A673 (cell line): ENCODE results near the gene TBX21. TPM values are rescaled to one million over a fixed set of nuclear protein-coding genes. Genes with fewer than 3 reads are reported as not detected.

Source experiments
- BruUV-seq: library from RNA; stranded (reverse); fragments of 400-500 nt; replicated peaks from 2 replicates; lab custom pipeline; 2021; lab: Mats Ljungman, UMichigan
- CTCF ChIA-PET: fragments of 300-600 bp; sonication (Branson Sonifier 250); formaldehyde crosslinking; loops from one replicate; lab custom pipeline; 2022; ENCODE audit warnings: antibody characterized with exemption; lab: Charles Lee
- POLR2A ChIA-PET: fragments of 300-600 bp; sonication (Branson Sonifier 250); formaldehyde crosslinking; loops from one replicate; lab custom pipeline; 2022; ENCODE audit warnings: antibody characterized with exemption; ENCODE audit not compliant: low non-redundant PET; lab: Charles Lee
- DNase-seq: peaks from one replicate; pipeline ENCODE4 v3.0.0-alpha.2; 2015; ENCODE audit warnings: low spot score
- H3K27ac ChIP-seq: fragments of 200-600 bp; sonication (generic); 2 replicates; pipeline ENCODE4 v1.5.1; 2016; ENCODE audit warnings: mixed run types, low read depth, mild to moderate bottlenecking, mixed read lengths, antibody characterized with exemption, low read length; ENCODE audit not compliant: poor library complexity, severe bottlenecking
- H3K27me3 ChIP-seq: fragments of 200-600 bp; sonication (generic); replicated peaks from 2 replicates; pipeline ENCODE4 v1.6.1; 2017; ENCODE audit warnings: mixed run types, low read depth, mild to moderate bottlenecking, mixed read lengths, antibody characterized with exemption, low read length; ENCODE audit not compliant: insufficient read depth, poor library complexity
- H3K36me3 ChIP-seq: fragments of 200-600 bp; sonication (generic); 2 replicates; pipeline ENCODE4 v1.6.1; 2016; ENCODE audit warnings: mixed run types, mild to moderate bottlenecking, mixed read lengths, antibody characterized with exemption, low read length; ENCODE audit not compliant: insufficient read depth, poor library complexity, severe bottlenecking
- H3K4me1 ChIP-seq: fragments of 200-600 bp; sonication (generic); 2 replicates; pipeline ENCODE4 v1.6.1; 2017; ENCODE audit warnings: mixed run types, mild to moderate bottlenecking, mixed read lengths, antibody characterized with exemption, low read length; ENCODE audit not compliant: insufficient read depth, poor library complexity, severe bottlenecking
- H3K4me3 ChIP-seq: fragments of 200-600 bp; sonication (generic); 2 replicates; pipeline ENCODE4 v1.5.1; 2016; ENCODE audit warnings: low read depth, mixed run types, mild to moderate bottlenecking, mixed read lengths, low read length; ENCODE audit not compliant: poor library complexity, severe bottlenecking
- H3K9me3 ChIP-seq: fragments of 200-600 bp; sonication (generic); 2 replicates; pipeline ENCODE4 v1.6.1; 2016; ENCODE audit warnings: mixed run types, low read depth, mild to moderate bottlenecking, mixed read lengths, antibody characterized with exemption, low read length; ENCODE audit not compliant: poor library complexity, severe bottlenecking
- EZH2 ChIP-seq: fragments of 200-600 bp; sonication (generic); IDR thresholded peaks from 2 replicates; pipeline ENCODE4 v1.6.1; 2017; ENCODE audit warnings: borderline replicate concordance, low read depth, mild to moderate bottlenecking, mixed read lengths, antibody characterized with exemption, low read length; ENCODE audit not compliant: poor library complexity, severe bottlenecking
- intact Hi-C: fragments of 100-400 bp; cut with micrococcal nuclease; formaldehyde crosslinking; loops from one replicate; pipeline ENCODE4 v1.10.0; 2022; ENCODE audit not compliant: unreplicated experiment
- total RNA-seq: library from RNA; stranded (reverse); gene quantifications from 2 replicates; pipeline ENCODE4 v1.2.3, GENCODE V29; 2021
- TF ChIP-seq, protein P1 (sequence below): fragments of 300-800, 200-600 bp; sonication (generic); conservative IDR thresholded peaks from 2 replicates; pipeline ENCODE4 v1.5.1; 2017; ENCODE audit warnings: low read depth, mild to moderate bottlenecking, antibody characterized with exemption, low read length, moderate library complexity, mixed read lengths

The TBX21 gene
- total RNA-seq, 1 experiment from 2014 or later, result not detected

GRCh38 chr17:47685556-47686275 lies 47.3 kb upstream of the TBX21 start:
- TF ChIP-seq EZH2, result no peak
- ChIA-PET CTCF (no interaction called here), POLR2A (no interaction called here)
- Histone ChIP-seq H3K36me3 (peaks cover 26% of the 10 kb centered on the region), H3K4me1 (no peaks in the 10 kb centered on the region), H3K27ac (no peak overlapping the region), H3K9me3 (no peaks in the 10 kb centered on the region), H3K27me3 (no peaks in the 10 kb centered on the region), H3K4me3 (no peak overlapping the region)
- DNase-seq, result no peak
- BruUV-seq, result no TSS peak
- intact Hi-C loops, result no loop called here

- Histone ChIP-seq H3K4me3 (no peak overlapping the region), H3K36me3 (peaks cover 24% of the 10 kb centered on the region), H3K9me3 (no peaks in the 10 kb centered on the region), H3K27me3 (no peaks in the 10 kb centered on the region), H3K4me1 (no peaks in the 10 kb centered on the region), H3K27ac (no peak overlapping the region)
- intact Hi-C loops, result no loop called here
- DNase-seq, result no peak
- BruUV-seq, result no TSS peak
- CTCF ChIA-PET, result no interaction called here
- POLR2A ChIA-PET, result no interaction called here
- no peak for TF ChIP-seq EZH2
- TF ChIP-seq, protein P1, sequence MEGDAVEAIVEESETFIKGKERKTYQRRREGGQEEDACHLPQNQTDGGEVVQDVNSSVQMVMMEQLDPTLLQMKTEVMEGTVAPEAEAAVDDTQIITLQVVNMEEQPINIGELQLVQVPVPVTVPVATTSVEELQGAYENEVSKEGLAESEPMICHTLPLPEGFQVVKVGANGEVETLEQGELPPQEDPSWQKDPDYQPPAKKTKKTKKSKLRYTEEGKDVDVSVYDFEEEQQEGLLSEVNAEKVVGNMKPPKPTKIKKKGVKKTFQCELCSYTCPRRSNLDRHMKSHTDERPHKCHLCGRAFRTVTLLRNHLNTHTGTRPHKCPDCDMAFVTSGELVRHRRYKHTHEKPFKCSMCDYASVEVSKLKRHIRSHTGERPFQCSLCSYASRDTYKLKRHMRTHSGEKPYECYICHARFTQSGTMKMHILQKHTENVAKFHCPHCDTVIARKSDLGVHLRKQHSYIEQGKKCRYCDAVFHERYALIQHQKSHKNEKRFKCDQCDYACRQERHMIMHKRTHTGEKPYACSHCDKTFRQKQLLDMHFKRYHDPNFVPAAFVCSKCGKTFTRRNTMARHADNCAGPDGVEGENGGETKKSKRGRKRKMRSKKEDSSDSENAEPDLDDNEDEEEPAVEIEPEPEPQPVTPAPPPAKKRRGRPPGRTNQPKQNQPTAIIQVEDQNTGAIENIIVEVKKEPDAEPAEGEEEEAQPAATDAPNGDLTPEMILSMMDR, result no peak
These were observed 46.8 kb upstream of the TBX21 start for GRCh38 chr17:47686276-47686635.

DNA sequence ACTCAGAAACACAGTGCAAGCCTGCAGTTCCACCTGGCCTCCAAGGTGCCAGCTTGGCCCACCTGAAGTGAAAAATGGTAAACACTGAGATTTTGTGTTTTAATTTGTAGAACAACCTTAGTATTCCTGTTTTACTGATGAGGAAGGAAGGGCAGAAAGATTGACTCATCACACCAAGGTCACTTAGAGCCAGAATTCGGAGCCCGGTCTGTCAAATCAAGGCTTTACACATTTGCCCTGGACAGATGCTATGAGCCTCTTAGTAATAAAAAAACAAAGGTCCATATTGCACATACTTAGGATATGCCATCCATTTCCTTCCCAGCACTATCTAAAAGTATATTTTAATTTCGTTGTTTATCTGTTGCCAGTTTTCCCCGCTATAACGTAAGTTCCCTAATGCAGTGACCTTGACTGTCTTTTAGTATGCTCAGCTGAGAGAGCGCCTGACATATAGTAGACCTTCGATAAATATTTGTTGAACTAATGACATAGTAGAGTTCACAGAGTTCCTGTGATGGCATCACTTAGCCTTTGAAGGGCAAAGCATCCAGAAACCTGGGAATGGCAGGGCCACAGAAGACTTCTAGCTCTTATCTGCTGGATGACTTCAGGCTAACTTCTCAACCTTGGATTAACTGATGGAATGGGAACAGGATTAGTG lies 46.2 kb upstream of the TBX21 start:
- H3K27ac ChIP-seq, result no peak overlapping the region
- H3K36me3 ChIP-seq, result peaks cover 19% of the 10 kb centered on the region
- POLR2A ChIA-PET, result no interaction called here
- no peak overlapping the region for H3K4me3 ChIP-seq
- no peak for DNase-seq
- CTCF ChIA-PET, result no interaction called here
- BruUV-seq, result no TSS peak
- no peaks in the 10 kb centered on the region for H3K4me1 ChIP-seq
- intact Hi-C loops, result no loop called here
- TF ChIP-seq, protein P1, result no peak
- no peaks in the 10 kb centered on the region for H3K27me3 ChIP-seq
- H3K9me3 ChIP-seq, result no peaks in the 10 kb centered on the region

- POLR2A ChIA-PET, result no interaction called here
- H3K36me3 ChIP-seq, result peaks cover 14% of the 10 kb centered on the region
- no peaks in the 10 kb centered on the region for H3K4me1 ChIP-seq
- no TSS peak for BruUV-seq
- H3K27ac ChIP-seq, result no peak overlapping the region
- intact Hi-C loops, result no loop called here
- H3K27me3 ChIP-seq, result no peaks in the 10 kb centered on the region
- TF ChIP-seq EZH2, result no peak
- TF ChIP-seq, protein P1, result no peak
- no peak for DNase-seq
- H3K9me3 ChIP-seq, result no peaks in the 10 kb centered on the region
- CTCF ChIA-PET, result no interaction called here
- no peak overlapping the region for H3K4me3 ChIP-seq
These were observed 45.7 kb upstream of the TBX21 start for GRCh38 chr17:47687328-47687690.
